ENCODE results near the gene DOCK6.

Gene DOCK6

GRCh38 chr19:11227195-11227886 lies 35.0 kb downstream of the DOCK6 start:
- in situ Hi-C loops (cut with MboI; ENCODE audit: low sequenced_read_pairs), result no loop called here

DNA sequence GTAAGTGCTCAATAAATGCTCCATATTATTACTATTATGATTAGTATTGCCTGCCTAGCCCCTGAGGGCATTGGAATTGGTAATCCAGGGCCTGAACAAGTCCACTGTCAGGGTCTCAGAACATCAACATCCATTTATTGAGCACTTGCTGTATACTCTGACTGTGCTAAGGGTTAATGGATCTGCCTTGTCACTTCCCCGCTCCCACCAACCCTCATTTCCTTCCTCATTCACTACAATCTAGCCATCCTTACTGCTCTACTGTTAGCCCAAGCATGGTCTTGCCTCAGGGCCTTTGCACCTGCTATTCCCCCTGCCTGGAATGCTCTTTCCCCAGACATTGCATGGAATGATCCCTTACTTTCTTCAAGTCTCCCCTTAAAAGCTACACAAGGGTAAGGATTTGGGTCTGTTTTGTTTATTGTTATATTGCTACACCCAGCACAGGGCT lies 35.6 kb downstream of the DOCK6 start:
- in situ Hi-C loops (cut with MboI; ENCODE audit: low sequenced_read_pairs), result no loop called here

- in situ Hi-C loops (cut with MboI; ENCODE audit: low sequenced_read_pairs), result no loop called here
Measured at GRCh38 chr19:11225815-11226214, 36.5 kb downstream of the DOCK6 start.

DNA sequence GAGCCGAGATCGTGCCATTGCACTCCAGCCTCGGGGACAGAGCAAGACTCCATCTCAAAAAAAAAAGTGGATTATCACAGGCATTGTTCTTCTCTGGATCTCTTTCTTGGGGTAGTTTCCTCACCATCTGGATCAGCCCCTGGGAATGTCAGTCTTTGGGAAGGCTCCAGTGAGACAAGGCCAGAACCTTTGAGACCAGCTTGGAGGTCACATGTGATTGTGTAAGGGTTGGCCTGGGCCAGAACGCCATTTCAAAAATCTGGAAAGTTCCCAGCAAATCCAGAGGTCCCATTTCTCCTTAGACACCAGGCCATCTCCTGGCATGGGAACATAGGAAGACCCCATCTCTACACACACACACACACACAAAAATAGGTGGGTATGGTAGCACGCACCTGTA lies 37.2 kb downstream of the DOCK6 start:
- in situ Hi-C loops (cut with MboI; ENCODE audit: low sequenced_read_pairs), result no loop called here

- in situ Hi-C loops (cut with MboI; ENCODE audit: low sequenced_read_pairs), result no loop called here
Measured at GRCh38 chr19:11224429-11224828, 37.9 kb downstream of the DOCK6 start.

DNA sequence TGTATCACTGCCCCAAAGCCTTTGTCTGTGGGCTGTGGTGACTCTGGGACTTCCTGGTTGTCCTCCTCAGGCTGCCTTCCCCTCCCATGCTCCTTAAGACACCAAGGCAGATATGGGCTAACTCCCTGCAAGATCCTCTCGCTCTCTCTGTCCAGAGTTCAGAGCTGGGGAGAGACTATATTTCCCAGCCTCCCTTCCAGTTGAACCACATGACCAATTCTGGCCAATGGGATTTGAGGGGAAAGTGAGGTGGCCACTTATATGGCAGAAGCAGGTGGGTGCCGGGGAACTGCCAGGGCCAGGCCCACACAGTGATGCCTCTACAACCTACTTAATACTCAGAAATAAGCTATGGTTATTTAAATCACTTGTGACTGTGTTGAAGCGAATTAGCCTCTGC lies 39.1 kb downstream of the DOCK6 start:
- in situ Hi-C loops (cut with MboI; ENCODE audit: low sequenced_read_pairs), result no loop called here

- in situ Hi-C loops (cut with MboI; ENCODE audit: low sequenced_read_pairs), result no loop called here
Measured at GRCh38 chr19:11221082-11221598, 41.2 kb downstream of the DOCK6 start.

DNA sequence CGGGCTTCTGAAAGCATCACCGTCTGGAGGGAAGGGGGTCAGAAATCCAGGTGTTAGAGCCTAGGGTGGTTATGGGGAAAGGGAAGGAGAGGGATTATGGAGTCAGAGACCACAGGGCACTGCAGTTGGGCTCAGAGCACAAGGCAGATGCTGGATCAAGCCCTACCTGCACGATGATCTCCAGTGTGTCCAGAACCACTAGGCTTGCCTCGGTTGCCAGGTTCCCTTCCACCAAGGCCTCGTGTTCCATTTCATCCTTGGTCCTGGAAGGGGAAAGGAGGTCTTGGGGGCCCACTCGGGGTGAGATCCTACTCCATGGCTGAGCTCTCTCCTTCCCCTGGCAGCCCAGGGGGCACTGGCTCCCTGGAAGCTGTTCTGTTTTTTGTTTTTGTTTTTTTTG lies 47.9 kb downstream of the DOCK6 start:
- in situ Hi-C loops (cut with MboI; ENCODE audit: low sequenced_read_pairs), result no loop called here

GRCh38 chr19:11210656-11210928 lies 51.7 kb downstream of the DOCK6 start:
- in situ Hi-C loops (cut with MboI; ENCODE audit: low sequenced_read_pairs), result no loop called here

DNA sequence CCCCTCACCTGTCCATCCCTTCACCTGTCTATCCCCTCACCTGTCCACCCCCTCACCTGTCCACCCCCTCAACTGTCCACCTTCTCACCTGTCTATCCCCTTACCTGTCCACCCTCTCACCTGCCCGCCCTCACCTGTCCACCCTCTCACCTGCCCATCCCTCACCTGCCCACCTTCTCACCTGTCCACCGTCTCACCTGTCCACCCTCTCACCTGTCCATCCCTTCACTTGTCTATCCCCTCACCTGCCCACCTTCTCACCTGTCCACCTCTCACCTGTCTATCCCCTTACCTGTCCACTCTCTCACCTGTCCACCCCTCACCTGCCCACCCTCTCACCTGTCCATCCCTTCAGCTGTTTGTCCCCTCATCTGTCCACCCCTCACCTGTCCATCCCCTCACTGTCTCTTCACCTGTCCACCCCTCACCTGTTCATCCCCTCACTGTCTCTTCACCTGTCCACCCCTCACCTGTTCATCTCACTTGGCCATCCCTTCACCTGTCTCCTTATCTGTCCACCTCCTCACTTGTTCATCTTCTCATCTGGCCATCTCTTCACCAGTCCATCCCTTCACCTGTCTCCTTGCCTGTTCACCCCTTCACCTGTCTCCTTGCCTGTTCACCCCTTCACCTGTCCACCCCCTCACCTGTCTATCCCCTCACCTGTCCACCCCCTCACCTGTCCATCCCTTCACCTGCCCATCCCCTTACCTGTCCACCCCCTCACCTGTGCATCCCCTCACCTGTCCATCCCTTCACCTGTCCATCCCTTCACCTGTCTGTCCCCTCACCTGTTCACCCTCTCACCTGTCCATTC lies 52.3 kb downstream of the DOCK6 start:
- in situ Hi-C loops (cut with MboI; ENCODE audit: low sequenced_read_pairs), result no loop called here

GRCh38 chr19:11208561-11209471 lies 53.5 kb downstream of the DOCK6 start:
- in situ Hi-C loops (cut with MboI; ENCODE audit: low sequenced_read_pairs), result no loop called here

- in situ Hi-C loops (cut with MboI; ENCODE audit: low sequenced_read_pairs), result no loop called here
Measured at GRCh38 chr19:11205939-11206570, 56.3 kb downstream of the DOCK6 start.

GRCh38 chr19:11204943-11205349 lies 57.4 kb downstream of the DOCK6 start:
- in situ Hi-C loops (cut with MboI; ENCODE audit: low sequenced_read_pairs), result no loop called here

DNA sequence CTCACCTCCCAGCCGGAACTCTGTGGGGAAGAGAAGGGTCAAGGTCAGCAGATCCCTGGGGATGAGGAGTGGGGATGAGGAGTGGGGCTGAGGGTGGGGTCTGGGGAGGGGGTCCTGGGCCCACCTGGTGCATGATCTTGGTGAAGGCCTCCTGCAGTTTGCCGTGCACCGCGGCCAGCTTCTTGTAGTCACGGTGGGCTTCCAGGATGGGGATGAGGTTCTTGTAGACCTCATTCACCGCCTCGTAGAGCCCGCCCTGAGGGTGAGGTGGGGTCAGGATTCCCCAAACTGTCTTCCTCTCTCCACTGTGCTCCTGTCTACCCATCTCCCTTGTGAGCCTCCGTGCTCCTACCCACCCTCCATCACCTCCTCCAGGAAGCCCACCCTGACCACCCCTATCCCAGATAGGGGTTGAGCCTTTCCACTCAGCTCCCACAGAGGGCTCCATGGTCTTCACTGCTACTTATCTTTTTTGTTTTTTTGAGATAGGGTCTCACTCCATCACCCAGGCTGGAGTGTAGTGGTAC lies 58.2 kb downstream of the DOCK6 start:
- in situ Hi-C loops (cut with MboI; ENCODE audit: low sequenced_read_pairs), result no loop called here

DNA sequence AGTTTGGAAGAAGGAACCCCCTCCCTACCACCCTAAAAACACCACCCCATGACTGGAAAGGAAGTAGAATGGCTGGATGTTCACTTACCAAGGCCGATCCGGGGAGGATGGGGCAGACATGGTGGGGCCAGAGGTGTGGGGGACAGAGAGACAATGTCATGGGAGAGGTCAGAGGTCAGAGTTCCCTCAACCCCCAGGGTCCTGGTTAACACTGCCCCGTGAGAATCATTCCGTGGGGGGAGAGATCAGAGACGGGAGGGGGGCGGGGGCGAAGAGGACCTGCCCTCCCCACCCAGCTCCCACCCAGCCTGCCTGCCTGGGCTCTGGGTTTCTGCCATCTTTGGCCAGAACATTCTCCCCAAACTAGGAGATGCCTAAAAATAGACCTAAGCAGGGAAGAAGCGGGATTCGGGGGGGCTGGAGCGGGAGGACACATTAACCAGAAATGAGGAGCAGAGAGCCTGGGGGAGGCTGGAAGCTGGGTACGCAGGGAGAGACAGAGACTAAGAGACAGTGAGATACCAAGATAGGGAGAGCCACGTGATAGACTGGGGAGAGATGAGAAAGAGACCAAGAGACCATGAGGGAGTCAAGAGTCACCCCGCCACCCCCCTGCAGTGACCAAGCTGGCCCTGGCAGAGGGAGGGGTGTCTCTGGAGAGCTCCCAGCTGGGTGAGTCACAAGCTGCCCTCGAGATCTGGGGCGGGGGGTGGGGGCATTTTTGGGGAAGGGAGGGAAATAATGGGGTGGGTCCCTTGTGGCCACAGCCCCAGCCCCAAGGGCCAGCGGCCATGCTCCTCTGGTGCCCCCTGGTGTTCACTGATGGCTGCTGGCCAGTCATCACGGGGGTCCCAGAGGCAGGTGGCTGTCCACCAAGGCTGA lies 58.9 kb downstream of the DOCK6 start:
- in situ Hi-C loops (cut with MboI; ENCODE audit: low sequenced_read_pairs), result no loop called here

DNA sequence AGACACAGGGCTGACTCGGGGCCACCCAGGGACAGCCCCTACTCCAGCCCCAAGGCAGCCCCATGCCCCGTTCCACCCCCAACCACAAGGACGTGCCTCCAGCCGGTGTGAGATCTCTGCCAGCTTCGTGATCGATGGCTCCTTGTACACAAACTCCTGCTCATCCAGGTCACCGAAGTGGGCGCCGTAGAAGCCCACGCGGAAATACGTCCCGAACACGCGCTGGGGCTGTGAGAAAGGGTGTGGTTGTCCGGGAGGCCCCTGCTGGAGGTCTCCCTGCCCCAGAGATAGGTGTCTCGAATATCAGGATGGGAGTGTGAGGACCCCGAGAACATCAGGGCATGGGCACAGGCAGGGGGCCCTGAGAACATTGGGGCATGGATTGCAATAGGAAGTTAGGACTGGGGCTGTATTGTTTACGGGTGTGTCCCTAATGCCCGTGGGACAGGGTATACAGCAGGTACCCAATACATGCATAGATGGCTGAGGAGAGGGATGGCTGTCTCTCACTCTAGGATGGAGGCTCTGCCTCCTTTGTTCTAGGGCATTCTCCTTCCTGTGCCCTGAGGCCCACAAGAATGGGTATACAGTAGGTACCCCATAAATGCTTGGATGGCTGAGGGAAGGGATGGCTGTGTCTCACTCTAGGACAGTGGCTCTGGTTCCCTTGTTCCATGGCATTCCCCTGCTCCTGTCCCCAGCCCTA lies 59.7 kb downstream of the DOCK6 start:
- in situ Hi-C loops (cut with MboI; ENCODE audit: low sequenced_read_pairs), result no loop called here

DNA sequence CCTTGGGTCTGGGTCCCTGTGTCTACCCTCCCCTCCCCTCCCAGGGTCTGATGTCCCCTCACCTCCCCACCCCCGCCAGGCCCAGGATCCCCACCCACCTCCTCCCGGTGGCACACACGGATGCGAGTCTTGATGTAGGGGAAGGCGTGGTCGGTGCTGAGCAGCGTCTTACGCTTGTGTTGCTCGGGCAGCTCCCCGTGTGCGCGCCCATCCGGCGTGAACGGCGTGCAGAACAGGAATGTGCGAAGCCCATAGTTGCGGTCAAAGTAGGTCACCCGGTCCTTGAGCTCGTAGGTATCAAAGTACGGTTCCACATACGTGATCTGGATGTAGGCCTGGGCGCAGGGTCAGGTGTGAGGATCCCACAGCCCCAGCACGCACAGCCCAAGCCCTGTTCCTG lies 60.5 kb downstream of the DOCK6 start:
- in situ Hi-C loops (cut with MboI; ENCODE audit: low sequenced_read_pairs), result no loop called here

- in situ Hi-C loops (cut with MboI; ENCODE audit: low sequenced_read_pairs), result no loop called here
Measured at GRCh38 chr19:11200931-11201330, 61.4 kb downstream of the DOCK6 start.

DNA sequence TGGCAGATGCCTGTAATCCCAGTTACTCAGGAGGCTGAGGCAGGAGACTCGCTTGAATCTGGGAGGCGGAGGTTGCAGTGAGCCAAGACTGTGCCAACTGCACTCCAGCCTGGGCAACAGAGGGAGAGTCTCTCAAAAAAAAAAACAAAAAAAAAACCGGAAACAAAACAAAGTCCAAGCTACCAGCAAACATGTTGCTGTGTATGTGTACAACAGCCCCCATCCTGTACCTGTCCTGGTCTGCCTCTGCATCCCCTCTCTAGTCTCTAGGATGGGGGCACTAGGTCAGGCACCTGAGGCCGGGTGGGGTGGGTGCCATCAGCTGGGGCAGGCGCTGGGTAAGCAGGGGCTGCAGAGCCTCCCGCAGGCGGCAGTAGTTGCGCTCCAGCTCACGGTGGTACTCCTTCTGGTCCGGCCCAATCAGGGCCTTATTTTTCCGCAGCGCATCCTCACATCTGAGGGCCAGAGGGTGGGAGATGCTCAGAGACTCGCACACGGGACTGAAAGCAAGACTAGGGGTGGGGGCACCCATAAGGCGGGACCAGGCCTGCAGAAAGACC lies 62.2 kb downstream of the DOCK6 start:
- in situ Hi-C loops (cut with MboI; ENCODE audit: low sequenced_read_pairs), result no loop called here

Measured in HL-60/S4 treated with phorbol 12-myristate 13-acetate at 8.2 ng/mL for 4 days and 3 days (cell line).